SH-SY5Y (cell line): ENCODE results near the gene SLC10A7.

Source experiments
- GATA2 ChIP-seq: IDR thresholded peaks from 2 replicates; pipeline ENCODE4 v1.6.1; 2011; ENCODE audit warnings: mild to moderate bottlenecking, low read depth, low read length
- GATA3 ChIP-seq: IDR thresholded peaks from 2 replicates; pipeline ENCODE4 v1.6.1; 2011; ENCODE audit warnings: low read depth, mild to moderate bottlenecking, low read length, moderate library complexity

The SLC10A7 gene

DNA sequence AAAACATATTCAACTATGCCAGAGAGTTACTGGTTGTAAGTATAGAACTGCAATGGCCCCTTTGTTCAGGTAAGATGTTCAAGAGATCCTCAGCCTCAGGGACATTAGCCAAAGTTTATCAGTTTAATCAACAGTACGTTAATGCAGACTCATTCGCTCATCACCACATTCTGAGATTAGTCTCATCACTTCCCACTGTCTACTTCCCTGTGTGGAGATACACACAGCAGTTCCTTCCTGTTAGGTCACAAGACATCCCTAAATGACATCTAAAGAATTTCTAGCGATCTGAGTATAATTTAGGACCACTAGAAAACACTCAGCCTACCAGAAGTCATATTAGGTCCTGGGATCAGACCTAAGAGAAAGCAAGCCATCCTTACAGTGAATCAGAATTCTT is 10.4 kb downstream of the SLC10A7 start:
- TF ChIP-seq GATA2 (no peak), GATA3 (no peak)

GRCh38 chr4:146510942-146511341 is 10.8 kb downstream of the SLC10A7 start:
- TF ChIP-seq GATA2 = no peak
- no peak for TF ChIP-seq GATA3

DNA sequence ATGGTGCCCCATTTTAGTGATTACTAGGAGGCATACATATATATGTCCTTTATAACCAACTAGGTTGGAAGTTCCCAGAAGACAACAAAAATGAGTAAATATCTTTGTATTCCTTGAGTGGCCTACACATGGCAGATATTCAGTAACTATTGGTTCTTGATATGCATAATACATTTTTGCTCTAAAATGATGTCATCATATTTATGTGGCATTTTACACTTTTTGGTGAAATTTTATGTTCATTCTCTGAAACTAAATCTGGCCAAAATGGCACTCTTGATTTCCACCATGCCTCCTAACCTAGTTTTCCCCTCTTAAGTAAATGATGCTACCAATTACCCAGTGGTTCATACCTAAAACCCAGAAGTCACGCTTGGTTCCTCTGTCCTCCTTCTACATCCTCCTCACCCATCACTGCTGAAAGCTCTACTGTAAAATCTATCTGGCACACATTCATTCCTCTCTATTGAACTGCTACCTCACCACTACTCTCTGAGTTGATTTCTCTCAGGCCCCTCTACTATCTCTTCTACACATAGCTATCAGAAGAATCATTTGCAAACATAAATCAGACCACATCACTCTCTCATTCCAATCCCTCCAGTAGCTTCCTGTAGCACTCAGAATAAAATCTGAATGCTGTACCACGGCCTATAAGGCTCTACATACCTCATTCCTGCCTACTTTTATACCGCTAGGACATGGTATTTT is 13.4 kb downstream of the SLC10A7 start:
- TF ChIP-seq GATA3 = no peak
- TF ChIP-seq GATA2 = no peak

- no peak for TF ChIP-seq GATA3
- TF ChIP-seq GATA2 = no peak
Measured at GRCh38 chr4:146507632-146508031, 14.1 kb downstream of the SLC10A7 start.

DNA sequence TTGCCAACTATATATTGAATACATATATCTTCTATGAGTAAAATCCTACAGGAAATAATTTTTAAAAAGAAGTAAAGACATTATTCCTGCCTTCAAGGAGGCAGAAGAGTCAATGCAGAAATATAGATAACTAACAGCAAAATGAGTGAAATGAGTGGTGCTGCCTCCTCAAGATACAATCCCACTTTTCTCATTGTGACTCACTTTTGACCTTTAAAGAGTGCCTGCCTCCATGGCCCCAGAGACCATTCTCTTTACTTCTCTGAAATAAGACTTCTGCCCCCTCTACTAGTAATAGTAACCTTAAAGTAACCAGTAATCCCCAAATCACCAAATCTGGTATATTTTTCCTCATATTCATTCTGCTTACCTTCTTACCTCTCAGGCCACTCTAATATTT is 15.5 kb downstream of the SLC10A7 start:
- no peak for TF ChIP-seq GATA3
- no peak for TF ChIP-seq GATA2

- no peak for TF ChIP-seq GATA2
- no peak for TF ChIP-seq GATA3
Measured at GRCh38 chr4:146500216-146500615, 21.5 kb downstream of the SLC10A7 start.

GRCh38 chr4:146498291-146498690 is 23.4 kb downstream of the SLC10A7 start:
- TF ChIP-seq GATA3 (no peak), GATA2 (no peak)

DNA sequence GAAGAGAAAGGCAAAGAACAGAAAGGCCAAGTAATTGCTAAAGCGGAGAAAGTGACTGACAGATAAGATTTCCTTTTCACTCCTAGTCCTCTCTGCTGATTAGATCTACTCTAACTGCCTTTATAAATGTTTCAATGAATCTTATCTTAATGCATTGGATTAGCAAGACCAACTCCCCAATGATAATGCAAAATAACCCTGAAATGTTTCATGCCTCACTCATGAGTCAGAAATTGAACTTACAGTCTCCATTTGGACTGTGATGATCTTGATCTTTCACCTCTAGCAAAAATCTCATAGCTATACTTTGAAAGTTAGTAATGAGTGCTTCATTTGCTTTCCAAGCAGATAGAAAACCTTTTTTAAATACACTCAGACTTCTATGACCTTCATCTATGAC is 26.5 kb downstream of the SLC10A7 start:
- TF ChIP-seq GATA3 (no peak), GATA2 (no peak)

DNA sequence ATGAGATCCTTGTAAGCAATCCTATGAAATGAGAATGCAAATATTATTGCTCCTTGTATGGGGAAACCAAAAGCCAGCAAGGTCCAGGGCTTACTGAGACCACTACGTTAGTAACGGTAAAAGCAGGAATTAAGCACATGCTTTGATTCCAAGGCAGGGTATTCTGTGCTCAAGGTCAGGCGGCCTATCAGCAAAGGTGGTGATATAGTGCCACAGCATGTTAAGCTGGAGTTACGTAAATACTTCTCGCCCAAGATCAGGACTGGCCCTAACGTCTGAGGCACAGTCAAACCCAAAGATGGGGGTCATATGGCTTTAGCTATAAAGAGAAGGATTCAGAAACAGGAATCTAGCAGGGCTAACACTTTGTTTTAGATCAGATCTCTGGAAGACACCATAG is 27.6 kb downstream of the SLC10A7 start:
- TF ChIP-seq GATA2 = no peak
- no peak for TF ChIP-seq GATA3

GRCh38 chr4:146490106-146490505 is 31.6 kb downstream of the SLC10A7 start:
- TF ChIP-seq GATA2 = no peak
- TF ChIP-seq GATA3 = no peak

DNA sequence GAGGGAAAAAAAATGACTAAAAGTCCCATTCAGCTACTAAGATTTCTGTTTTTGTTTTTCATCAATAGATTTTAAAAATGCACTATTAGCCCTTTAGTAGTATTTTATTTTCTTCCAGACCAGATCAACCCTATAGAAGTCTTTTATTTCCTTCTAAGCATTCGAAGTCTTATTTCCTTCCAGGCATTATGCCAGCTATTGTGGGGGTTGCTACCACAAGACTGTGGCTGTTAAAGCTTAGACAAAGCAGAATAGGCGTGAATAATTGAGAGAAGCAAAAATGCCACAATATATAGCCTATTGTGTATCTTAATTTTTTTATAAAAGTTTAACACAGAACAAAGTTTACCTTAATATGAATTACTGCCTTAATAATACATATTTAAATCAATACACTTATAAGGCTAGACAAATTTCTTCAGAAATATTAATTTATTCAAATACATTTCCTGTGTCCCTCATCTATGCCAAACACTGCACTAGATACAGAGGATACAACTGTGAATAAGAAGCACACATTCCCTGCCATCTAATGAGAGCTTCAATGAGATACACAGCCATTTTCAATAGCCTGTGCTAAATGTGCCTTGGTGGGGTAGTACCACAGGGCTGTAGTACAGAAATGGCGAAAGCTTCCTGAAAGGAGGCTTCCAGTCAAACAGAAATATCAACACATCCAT is 33.1 kb downstream of the SLC10A7 start:
- TF ChIP-seq GATA3 (no peak), GATA2 (no peak)

DNA sequence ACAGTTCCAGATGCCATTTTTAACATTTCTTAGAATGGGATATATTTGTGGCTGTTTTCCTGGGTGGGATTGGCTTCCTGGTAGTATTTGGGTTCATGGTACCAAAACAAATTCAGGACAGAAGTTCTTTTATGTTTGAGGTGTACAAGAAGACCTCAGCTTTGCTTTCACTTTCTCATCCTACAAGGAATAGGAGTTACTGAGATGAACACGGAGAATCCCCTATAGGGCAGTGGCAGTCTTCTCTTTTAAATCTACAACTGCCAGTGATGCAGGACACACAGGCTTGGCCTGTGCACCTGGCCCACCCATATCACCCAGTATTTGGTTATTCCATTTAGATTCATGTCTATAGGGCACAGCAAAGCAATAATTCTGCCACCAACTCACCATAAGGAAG is 35.2 kb downstream of the SLC10A7 start:
- no peak for TF ChIP-seq GATA2
- no peak for TF ChIP-seq GATA3

DNA sequence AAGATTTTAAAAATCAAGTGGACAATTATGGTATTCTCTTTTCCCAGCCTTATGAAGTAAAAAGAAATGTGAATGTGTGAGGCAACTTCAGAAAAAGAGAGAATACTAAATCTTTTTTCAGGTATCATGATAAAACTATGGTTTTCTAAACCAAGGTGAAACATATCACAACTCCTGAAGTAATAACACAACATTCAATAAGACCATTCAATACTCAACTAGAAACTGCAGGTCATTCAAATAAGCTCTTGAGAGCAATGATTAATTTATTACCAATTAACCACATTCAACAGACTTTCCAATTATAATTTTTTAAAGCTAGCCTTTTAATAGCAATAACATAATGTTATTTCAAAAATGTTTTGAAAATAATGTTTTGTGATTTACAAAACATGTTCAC is 35.8 kb downstream of the SLC10A7 start:
- no peak for TF ChIP-seq GATA3

GRCh38 chr4:146482788-146483187 is 39.0 kb downstream of the SLC10A7 start:
- TF ChIP-seq GATA3 = no peak
- TF ChIP-seq GATA2 = no peak

DNA sequence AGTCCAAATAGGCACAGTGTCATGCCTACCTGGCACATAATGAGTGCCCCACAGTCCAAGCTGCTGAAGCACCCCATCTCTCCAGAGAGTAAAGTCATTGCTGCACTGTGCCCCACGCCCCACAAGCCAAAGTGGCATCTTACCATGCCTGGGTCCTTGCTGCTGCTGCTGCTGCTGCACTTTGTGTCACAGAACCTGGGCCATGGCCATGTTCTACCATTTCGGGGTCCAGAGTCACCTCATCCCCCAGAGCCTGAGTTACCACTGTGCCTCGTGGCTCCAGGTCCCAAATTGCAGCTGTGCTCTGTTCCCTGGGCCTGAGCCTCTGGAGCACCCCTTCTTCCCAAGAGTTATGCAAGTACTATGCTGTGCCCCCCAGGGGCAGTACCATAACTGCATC is 40.5 kb downstream of the SLC10A7 start:
- no peak for TF ChIP-seq GATA3
- no peak for TF ChIP-seq GATA2

DNA sequence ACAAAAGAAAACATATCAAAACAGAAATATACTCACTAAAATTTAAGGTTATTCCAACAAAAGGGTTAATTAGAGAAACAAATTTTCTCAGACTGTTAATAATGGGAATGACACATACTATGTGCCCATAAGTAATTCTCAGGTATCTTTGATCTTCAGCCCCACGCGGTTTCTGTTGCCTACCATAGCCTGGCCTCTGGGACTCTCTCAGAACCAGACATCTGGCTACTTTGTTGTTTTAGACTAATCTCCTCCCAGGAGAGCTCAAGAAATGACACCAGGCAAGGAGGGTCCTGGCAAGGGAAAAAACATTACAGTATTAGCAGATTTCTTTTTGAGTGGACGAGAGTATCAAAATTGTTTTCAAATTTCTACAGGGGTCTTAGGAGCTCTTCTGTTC is 43.7 kb downstream of the SLC10A7 start:
- no peak for TF ChIP-seq GATA2
- no peak for TF ChIP-seq GATA3

DNA sequence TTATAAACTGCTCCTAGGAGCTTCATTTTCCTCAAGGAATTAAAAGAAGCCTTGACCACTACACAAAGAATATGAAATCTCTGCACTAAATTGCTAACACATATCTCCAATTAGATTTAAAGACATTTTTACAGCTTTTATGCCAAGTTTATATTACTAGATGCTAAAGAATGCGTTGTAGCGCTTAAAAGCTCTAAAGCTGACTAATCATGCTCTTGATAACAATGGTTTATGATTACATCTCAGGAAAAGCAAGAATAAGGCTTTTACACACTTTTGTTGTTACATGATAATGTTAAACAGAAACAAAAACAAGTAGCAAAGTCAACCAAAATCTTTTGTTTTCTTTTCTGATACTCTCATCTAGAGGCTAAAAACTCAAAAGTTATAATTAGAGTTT is 44.7 kb downstream of the SLC10A7 start:
- TF ChIP-seq GATA2 = no peak
- TF ChIP-seq GATA3 = no peak

GRCh38 chr4:146472404-146472803 is 49.3 kb downstream of the SLC10A7 start:
- TF ChIP-seq GATA2 (peak; percentile 98), GATA3 (peak; percentile 89)
